Spleen (tissue), 11 donors: Measurements from ENCODE around the gene PLCB4. TPM values are rescaled to one million over a fixed set of nuclear protein-coding genes. Genes with fewer than 3 reads are reported as not detected.

Experiments used
- DNase-seq: peaks from one replicate; pipeline ENCODE4 v3.0.0-alpha.2; 2020
- H3K27ac ChIP-seq, 8 donors: fragments of 200-600 bp; sonication (generic) in 7 of 8; 1 replicate in 4 of 8; 2 replicates in 4 of 8; pipeline versions ENCODE4 v1.5.0 to v1.8.0; 2016 to 2021; ENCODE audit warnings: inconsistent platforms in 4 of 8, mild to moderate bottlenecking in 4 of 8, moderate library complexity in 1 of 8
- H3K27me3 ChIP-seq, 7 donors: fragments of 200-600 bp; sonication (generic) in 6 of 7; replicated peaks in 1 of 7; 1 replicate in 4 of 7; 2 replicates in 3 of 7; pipeline versions ENCODE4 v1.5.0 to v1.8.0; 2016 to 2021; ENCODE audit warnings: inconsistent platforms in 3 of 7, mild to moderate bottlenecking in 1 of 7
- H3K36me3 ChIP-seq, 6 donors: fragments of 200-600 bp; sonication (generic) in 5 of 6; 1 replicate in 4 of 6; 2 replicates in 2 of 6; pipeline versions ENCODE4 v1.5.0 to v1.8.0; 2016 to 2021; ENCODE audit warnings: inconsistent platforms in 2 of 6
- H3K4me1 ChIP-seq, 6 donors: fragments of 200-600 bp; sonication (generic) in 5 of 6; 1 replicate in 3 of 6; 2 replicates in 3 of 6; pipeline versions ENCODE4 v1.5.0 to v1.8.0; 2016 to 2021; ENCODE audit warnings: inconsistent platforms in 3 of 6
- H3K4me3 ChIP-seq, 8 donors: fragments of 200-600 bp; sonication (generic) in 7 of 8; 1 replicate in 4 of 8; 2 replicates in 4 of 8; pipeline versions ENCODE4 v1.5.0 to v1.8.0; 2016 to 2021; ENCODE audit warnings: inconsistent platforms in 4 of 8, mild to moderate bottlenecking in 4 of 8, moderate library complexity in 2 of 8
- H3K9me3 ChIP-seq, 8 donors: fragments of 200-600 bp; sonication (generic) in 7 of 8; 1 replicate in 4 of 8; 2 replicates in 4 of 8; pipeline versions ENCODE4 v1.5.0 to v1.8.0; 2016 to 2021; ENCODE audit warnings: inconsistent platforms in 4 of 8
- POLR2A ChIP-seq, 3 donors: fragments of 450-650 bp; IDR thresholded peaks; one replicate each; pipeline ENCODE4 v1.5.1; 2017; ENCODE audit warnings: antibody characterized with exemption in 3 of 3, mild to moderate bottlenecking in 1 of 3
- POLR2AphosphoS5 ChIP-seq, 3 donors: sonication (generic); formaldehyde crosslinking; IDR thresholded peaks; one replicate each; pipeline ENCODE4 v1.5.1; 2017; ENCODE audit warnings: antibody characterized with exemption in 3 of 3
- WGBS, 5 donors: extraction: QIAGEN DNeasy Blood & Tissue Kit in 3 of 5; methylation state at CpG; one replicate each; pipeline versions ENCODE4 v1.1.5 to v1.1.7; 2013 to 2018; 5-methylcytosine and 5-hydroxymethylcytosine counted together
- intact Hi-C: fragments of 100-400 bp; cut with DNase I; formaldehyde crosslinking; loops from one replicate; pipeline ENCODE4 v1.15.0; 2023; ENCODE audit warnings: low total_unique reads
- polyA plus RNA-seq, 3 donors: library from polyadenylated mRNA; stranded (reverse); fragments of 200-250 nt; gene quantifications; one replicate each; pipeline ENCODE4 v1.2.1, GENCODE V29; 2013
- total RNA-seq, 7 donors: library from RNA; depleted of rRNA in 3 of 7; stranded (reverse); fragments of >200 nt in 3 of 7; fragmentation: NEBNext Ultra II Directional in 4 of 7; extraction: Animal tissue kit (Norgen Biotek cat#: 25700) in 4 of 7; gene quantifications; one replicate each; pipeline versions ENCODE4 v1.1.0 to v1.2.1, GENCODE V29; 2016 to 2021
- TF ChIP-seq, protein P1 (sequence below), 11 experiments: fragments of 200-600 bp in 7 of 11; fragments of 450-650 bp in 4 of 11; sonication (generic) in 4 of 11; IDR thresholded peaks in 8 of 11; conservative IDR thresholded peaks in 3 of 11; 1 replicate in 7 of 11; 2 replicates in 4 of 11; pipeline versions ENCODE4 v1.4.0 to v1.8.0; 2016 to 2021; ENCODE audit warnings: antibody characterized with exemption in 11 of 11, inconsistent platforms in 4 of 11, mild to moderate bottlenecking in 1 of 11
- donor health status: healthy with polysubstance abuse.
- donor health status: DM: no; HTN: no; CAD: no; lungs with moderate emphysema.
- donor health status: DM: no; HTN: no; CAD: no.
- donor health status: Bipolar disorder and iron deficiency.
- donor health status: healthy.
- donor health status: DM: no; HTN: no; CAD: no.
- donor health status: DM: yes; HTN: yes; CAD: no.

PLCB4 gene
- total and polyA plus RNA-seq, 10 donors, result 0.43 to 4.9 (median 1.6) TPM

- no peak for DNase-seq
- Histone ChIP-seq H3K36me3 (no peaks in the 10 kb centered on the region), H3K4me1 (peaks cover 0 to 6% (median 0%) of the 10 kb centered on the region in 6 donors), H3K4me3 (no peak overlapping the region), H3K27ac (no peak overlapping the region), H3K9me3 (peaks cover 0 to 7% (median 3%) of the 10 kb centered on the region in 8 donors), H3K27me3 (no peaks in the 10 kb centered on the region)
- intact Hi-C loops, result no loop called here
- no peak for TF ChIP-seq POLR2AphosphoS5 (IDR thresholded peaks at IDR 0.05)
- TF ChIP-seq POLR2A (IDR thresholded peaks at IDR 0.05), result no peak
- TF ChIP-seq, protein P1, sequence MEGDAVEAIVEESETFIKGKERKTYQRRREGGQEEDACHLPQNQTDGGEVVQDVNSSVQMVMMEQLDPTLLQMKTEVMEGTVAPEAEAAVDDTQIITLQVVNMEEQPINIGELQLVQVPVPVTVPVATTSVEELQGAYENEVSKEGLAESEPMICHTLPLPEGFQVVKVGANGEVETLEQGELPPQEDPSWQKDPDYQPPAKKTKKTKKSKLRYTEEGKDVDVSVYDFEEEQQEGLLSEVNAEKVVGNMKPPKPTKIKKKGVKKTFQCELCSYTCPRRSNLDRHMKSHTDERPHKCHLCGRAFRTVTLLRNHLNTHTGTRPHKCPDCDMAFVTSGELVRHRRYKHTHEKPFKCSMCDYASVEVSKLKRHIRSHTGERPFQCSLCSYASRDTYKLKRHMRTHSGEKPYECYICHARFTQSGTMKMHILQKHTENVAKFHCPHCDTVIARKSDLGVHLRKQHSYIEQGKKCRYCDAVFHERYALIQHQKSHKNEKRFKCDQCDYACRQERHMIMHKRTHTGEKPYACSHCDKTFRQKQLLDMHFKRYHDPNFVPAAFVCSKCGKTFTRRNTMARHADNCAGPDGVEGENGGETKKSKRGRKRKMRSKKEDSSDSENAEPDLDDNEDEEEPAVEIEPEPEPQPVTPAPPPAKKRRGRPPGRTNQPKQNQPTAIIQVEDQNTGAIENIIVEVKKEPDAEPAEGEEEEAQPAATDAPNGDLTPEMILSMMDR (IDR thresholded peaks at IDR 0.05 in 8 of 11, conservative IDR thresholded peaks at IDR 0.05 in 3 of 11), result no peak
Observed at GRCh38 chr20:9141921-9142320, 73.0 kb downstream of the PLCB4 start.

DNA sequence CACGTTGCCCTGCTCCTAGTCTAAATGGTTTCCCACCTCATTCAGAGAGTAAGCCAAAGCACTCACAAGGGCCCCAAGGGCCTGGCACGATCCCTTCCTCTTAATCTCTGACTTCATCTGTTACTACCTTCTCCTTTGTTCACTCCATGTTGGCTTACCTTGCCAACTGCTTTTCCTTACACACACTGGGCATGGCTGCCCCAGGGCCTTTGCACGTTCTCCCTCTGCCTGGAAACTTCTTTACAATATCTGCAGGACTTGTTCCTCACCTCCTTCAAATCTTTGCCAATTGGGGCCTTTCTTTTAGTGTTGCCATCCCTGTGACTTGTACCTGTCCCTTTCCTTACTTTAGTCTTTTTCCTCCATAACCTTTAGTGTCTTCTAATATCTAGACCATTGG lies 73.9 kb downstream of the PLCB4 start:
- WGBS, 5 donors, result 74 to 91% (median 82%) methylated on average over 3 of the region's 3 CpGs
- TF ChIP-seq POLR2A (IDR thresholded peaks at IDR 0.05) (no peak), POLR2AphosphoS5 (IDR thresholded peaks at IDR 0.05) (no peak)
- TF ChIP-seq, protein P1 (IDR thresholded peaks at IDR 0.05 in 8 of 11, conservative IDR thresholded peaks at IDR 0.05 in 3 of 11), result no peak
- H3K4me1 ChIP-seq, result peaks cover 0 to 6% (median 0%) of the 10 kb centered on the region in 6 donors

DNA sequence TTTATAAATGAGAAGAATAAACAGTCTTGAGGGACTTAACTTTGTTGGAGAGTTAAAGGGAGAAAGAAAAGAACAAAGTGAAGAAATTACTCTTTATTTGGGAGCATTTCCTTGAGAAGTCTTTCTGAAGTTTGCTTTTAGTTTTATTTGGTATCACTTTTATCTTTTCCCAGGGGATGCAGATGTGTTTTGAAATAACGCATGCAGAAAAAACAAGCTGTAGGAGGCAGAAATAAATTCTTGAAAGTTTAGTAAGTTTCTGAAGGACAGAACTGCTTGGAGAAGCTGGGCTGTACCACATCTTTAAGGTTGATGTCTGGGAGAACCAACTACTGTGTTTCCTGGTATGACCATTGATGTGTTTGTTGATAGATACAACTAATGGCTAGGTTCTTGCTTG lies 75.0 kb downstream of the PLCB4 start:
- H3K4me1 ChIP-seq, result peaks cover 0 to 6% (median 0%) of the 10 kb centered on the region in 6 donors
- H3K36me3 ChIP-seq, result no peaks in the 10 kb centered on the region
- intact Hi-C loops, result no loop called here
- TF ChIP-seq POLR2AphosphoS5 (IDR thresholded peaks at IDR 0.05) (no peak), POLR2A (IDR thresholded peaks at IDR 0.05) (no peak)
- TF ChIP-seq, protein P1 (IDR thresholded peaks at IDR 0.05 in 8 of 11, conservative IDR thresholded peaks at IDR 0.05 in 3 of 11), result no peak
- 35 to 62% (median 52%) methylated on average over 1 of the region's 1 CpG for WGBS, 5 donors
- peaks cover 0 to 7% (median 2%) of the 10 kb centered on the region in 8 donors for H3K9me3 ChIP-seq
- no peak overlapping the region for H3K4me3 ChIP-seq
- no peak overlapping the region for H3K27ac ChIP-seq
- no peak for DNase-seq
- no peaks in the 10 kb centered on the region for H3K27me3 ChIP-seq

More for the DNA sequence above, 73.9 kb downstream of the PLCB4 start:
- Histone ChIP-seq H3K27ac (no peak overlapping the region), H3K9me3 (peaks cover 0 to 7% (median 3%) of the 10 kb centered on the region in 8 donors), H3K36me3 (no peaks in the 10 kb centered on the region), H3K27me3 (no peaks in the 10 kb centered on the region), H3K4me3 (no peak overlapping the region)
- DNase-seq, result no peak
- intact Hi-C loops, result no loop called here

GRCh38 chr20:9144643-9145042 lies 75.8 kb downstream of the PLCB4 start:
- Histone ChIP-seq H3K36me3 (no peaks in the 10 kb centered on the region), H3K9me3 (peaks cover 0 to under 1% (median 0%) of the 10 kb centered on the region in 8 donors), H3K4me3 (no peak overlapping the region), H3K27me3 (no peaks in the 10 kb centered on the region), H3K4me1 (peaks cover 0 to 6% (median 0%) of the 10 kb centered on the region in 6 donors), H3K27ac (no peak overlapping the region)
- intact Hi-C loops, result no loop called here
- no peak for DNase-seq
- TF ChIP-seq POLR2A (IDR thresholded peaks at IDR 0.05), result no peak
- TF ChIP-seq, protein P1 (IDR thresholded peaks at IDR 0.05 in 8 of 11, conservative IDR thresholded peaks at IDR 0.05 in 3 of 11), result no peak
- TF ChIP-seq POLR2AphosphoS5 (IDR thresholded peaks at IDR 0.05), result no peak
- 6 to 31% (median 7%) methylated on average over 2 of the region's 2 CpGs for WGBS, 5 donors
